Activated CD4-positive, alpha-beta T cell treated with anti-CD3 and anti-CD28 coated beads, Interleukin-2, amount 50 U/mL, for 24 hours (primary cell): ENCODE measurements around the gene GPC5.
"Not testable (repeated sequence)": the region's sequence is repeated elsewhere in the genome, so short reads cannot be mapped to it uniquely, and the experiment has no call there.

Experiments used
- DNase-seq, 2 donors: peaks; one replicate each; pipeline ENCODE4 v3.0.0-alpha.2; 2020; ENCODE audit warnings: low read depth in 1 of 2, low spot score in 1 of 2

Gene GPC5

GRCh38 chr13:91836553-91836952 lies 438.1 kb downstream of the GPC5 start:
- DNase-seq = no peak

- DNase-seq = no peak
Observed at GRCh38 chr13:91845612-91846011, 447.2 kb downstream of the GPC5 start.

GRCh38 chr13:91863699-91864098 lies 465.3 kb downstream of the GPC5 start:
- no peak for DNase-seq

- no peak for DNase-seq
Observed at GRCh38 chr13:91868351-91868750, 469.9 kb downstream of the GPC5 start.

GRCh38 chr13:91878491-91878890 lies 480.1 kb downstream of the GPC5 start:
- DNase-seq = no peak

- no peak for DNase-seq
Observed at GRCh38 chr13:91879360-91879759, 480.9 kb downstream of the GPC5 start.

- no peak for DNase-seq
Observed at GRCh38 chr13:91882918-91883317, 484.5 kb downstream of the GPC5 start.

GRCh38 chr13:91889641-91890040 lies 491.2 kb downstream of the GPC5 start:
- DNase-seq = no peak

GRCh38 chr13:91891141-91891540 lies 492.7 kb downstream of the GPC5 start:
- no peak for DNase-seq

GRCh38 chr13:91893040-91893439 lies 494.6 kb downstream of the GPC5 start:
- no peak for DNase-seq

- DNase-seq = no peak
Observed at GRCh38 chr13:91894316-91894715, 495.9 kb downstream of the GPC5 start.

- no peak for DNase-seq
Observed at GRCh38 chr13:91896547-91896946, 498.1 kb downstream of the GPC5 start.

- not testable (repeated sequence) for DNase-seq
Observed at GRCh38 chr13:91898986-91899385, 500.6 kb downstream of the GPC5 start.

GRCh38 chr13:91902291-91902690 lies 503.9 kb downstream of the GPC5 start:
- DNase-seq = no peak

GRCh38 chr13:91904005-91904404 lies 505.6 kb downstream of the GPC5 start:
- no peak for DNase-seq

- DNase-seq = no peak
Observed at GRCh38 chr13:91904597-91904996, 506.2 kb downstream of the GPC5 start.

GRCh38 chr13:91907398-91907797 lies 509.0 kb downstream of the GPC5 start:
- DNase-seq = no peak

- DNase-seq = no peak
Observed at GRCh38 chr13:91909617-91910016, 511.2 kb downstream of the GPC5 start.

GRCh38 chr13:91922969-91923592 lies 524.7 kb downstream of the GPC5 start:
- no peak for DNase-seq

- no peak for DNase-seq
Observed at GRCh38 chr13:91930687-91931086, 532.3 kb downstream of the GPC5 start.

- no peak for DNase-seq
Observed at GRCh38 chr13:91934354-91934753, 535.9 kb downstream of the GPC5 start.

GRCh38 chr13:91946498-91947070 lies 548.2 kb downstream of the GPC5 start:
- DNase-seq = no peak

GRCh38 chr13:91948736-91949135 lies 550.3 kb downstream of the GPC5 start:
- no peak for DNase-seq
